GM19397 (cell line): ENCODE results near the gene EDAR.

Source experiments
- ATAC-seq: cut with Tn5 transposase; IDR thresholded peaks from one replicate; pipeline ENCODE4 v1.9.1; 2021; ENCODE audit warnings: mild to moderate bottlenecking, moderate library complexity; ENCODE audit not compliant: unreplicated experiment

EDAR gene

DNA sequence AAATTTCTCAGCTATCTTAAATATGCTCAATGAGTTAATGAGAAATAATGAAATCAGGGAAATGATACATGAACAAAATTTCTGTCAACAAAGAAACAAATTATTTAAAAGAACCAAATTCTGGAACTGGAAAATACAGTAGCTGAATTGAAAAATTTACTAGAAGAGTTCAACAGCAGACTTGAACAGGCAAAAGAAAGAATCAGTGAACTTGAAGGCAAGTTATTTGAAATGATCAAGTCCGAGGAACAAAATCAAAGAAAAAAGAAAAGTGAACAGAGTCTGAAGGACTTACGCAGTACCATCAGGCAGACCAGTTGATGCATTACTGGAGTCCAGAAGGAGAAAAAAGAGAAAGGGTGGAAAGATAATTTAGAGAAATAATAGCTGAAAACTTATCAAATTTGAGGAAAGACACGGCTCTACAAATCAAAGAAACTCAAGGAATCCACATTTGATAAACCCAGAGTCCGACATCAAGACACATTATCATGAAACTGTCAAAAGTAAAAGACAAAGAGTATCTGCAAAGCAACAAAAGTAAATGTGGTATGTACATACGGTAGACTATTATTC is 118.9 kb downstream of the EDAR start:
- no peak for ATAC-seq

DNA sequence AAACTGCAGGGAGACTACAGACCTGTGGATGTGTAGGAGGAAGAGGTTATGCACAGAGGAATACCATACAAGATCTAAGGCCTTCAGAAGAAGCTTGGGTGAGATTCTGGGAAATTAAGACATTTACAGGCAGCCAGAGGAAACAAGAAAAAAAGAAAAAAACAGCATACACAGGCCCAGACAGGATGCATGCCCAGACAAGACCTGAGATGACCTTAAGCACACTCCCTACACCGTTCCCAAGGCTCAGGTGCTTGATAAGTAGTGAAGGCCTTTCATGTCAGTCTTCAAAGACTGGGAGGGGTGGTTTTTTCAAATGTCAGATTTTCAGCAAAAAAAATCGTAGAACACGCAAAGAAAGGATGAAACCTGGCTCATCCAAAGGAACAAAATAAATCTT is 119.5 kb downstream of the EDAR start:
- ATAC-seq: no peak

DNA sequence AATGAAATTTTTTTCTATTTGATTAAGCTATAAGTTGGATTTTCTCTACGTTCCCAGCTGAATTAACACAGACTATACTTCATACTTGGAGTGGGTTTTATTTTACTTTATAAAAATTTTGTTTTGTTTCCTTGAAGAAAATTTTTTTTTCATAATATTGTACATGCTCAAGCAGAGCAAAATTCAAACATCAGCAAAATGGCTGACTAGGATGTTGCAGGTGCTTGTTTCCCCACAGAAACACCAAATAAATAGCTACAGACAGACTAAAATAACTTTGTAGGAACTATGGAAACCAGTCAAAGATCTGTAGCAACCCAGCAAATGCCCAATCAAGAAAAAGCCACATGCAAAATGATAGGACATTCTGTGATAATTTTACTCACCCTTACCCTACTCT is 120.1 kb downstream of the EDAR start:
- ATAC-seq: no peak

DNA sequence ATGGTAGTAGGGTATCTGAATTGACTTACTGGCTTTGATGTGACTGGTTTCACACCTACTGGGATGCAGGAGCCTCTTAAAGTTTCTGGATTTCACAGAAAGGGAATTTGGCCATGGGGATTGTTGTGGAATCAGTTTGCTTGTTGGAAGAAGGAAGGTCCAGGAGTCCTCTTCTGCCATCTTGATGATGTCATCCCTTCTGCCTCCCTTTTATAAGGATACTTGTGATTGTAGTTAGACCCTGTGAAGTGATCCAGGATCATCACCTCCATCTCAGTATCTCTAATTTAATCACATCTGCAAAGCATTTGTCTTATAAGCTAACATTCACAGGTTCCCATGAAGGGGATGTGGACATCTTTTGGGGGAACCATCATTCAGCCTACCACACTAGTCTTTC is 123.0 kb downstream of the EDAR start:
- ATAC-seq: no peak

DNA sequence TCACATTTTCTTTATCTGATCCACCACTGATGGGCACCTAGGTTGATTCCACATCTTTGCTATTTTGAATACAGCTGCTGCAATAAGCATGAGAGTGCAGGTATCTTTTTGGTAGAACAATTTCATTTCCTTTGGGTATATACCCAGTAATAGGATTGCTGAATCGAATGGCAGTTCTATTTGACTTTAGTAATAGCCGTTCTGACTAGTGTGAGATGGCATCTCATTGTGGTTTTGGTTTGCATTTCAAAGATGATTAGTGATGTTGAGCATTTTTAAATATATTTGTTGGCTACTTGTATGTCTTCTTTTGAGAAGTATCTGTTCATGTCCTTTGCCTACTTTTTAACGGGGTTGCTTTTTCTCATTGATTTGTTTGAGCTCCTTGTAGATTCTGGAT is 130.1 kb downstream of the EDAR start:
- no peak for ATAC-seq

DNA sequence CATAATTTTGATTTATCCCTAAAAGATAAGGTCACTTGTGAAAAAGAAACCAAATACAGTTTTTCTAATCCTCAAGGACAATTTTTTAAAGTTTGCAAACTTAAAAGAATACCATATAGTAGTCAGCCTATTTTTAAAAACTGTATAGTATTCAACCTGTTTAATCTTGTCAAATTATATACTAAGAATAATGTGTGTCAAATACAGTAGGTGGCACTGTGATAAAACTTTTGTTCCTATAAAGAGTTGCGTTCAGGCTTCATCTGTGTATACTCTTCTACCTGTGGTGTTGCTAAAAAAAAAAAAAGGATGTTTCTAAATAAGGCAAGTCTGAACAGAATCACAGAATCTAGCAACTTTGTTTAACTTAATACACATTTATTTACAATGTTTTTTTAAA is 133.8 kb downstream of the EDAR start:
- no peak for ATAC-seq

DNA sequence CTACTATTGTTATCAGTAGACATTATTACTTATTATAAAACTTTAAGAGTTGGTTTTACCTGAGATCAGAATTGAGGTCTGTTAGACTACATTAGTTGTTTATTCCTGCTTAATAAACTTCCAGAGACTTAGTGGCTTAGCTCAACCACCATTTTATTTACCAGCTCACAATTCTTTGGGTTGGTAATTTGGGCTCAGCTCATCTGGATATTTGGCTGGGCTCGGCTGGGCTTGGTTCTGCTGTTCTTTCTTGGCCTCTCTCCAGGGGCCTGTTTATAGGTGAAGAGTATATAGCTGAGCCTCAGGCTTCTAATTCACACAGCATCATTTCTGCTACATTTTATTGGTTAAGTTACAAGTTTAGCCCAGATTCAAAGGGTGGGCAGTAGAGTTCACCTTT is 134.5 kb downstream of the EDAR start:
- no peak for ATAC-seq

DNA sequence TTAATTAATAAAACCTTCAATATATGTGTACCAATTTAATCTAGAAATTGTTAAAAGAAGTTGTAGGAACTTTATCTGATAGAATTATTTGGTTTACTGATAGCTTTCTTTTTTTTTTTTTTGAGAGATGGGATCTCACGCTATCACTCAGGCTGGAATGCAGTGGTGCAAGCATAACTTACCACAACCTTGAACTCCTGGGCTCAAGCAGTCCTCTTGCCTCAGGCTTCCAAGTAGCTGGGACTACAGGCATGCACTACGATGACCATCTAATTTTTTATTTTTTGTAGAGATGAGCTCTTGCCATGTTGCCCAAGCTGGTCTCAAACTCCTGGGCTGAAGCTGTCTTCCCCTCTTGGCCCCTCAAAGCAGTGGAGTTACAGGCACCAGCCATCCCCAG is 135.6 kb downstream of the EDAR start:
- ATAC-seq: no peak

DNA sequence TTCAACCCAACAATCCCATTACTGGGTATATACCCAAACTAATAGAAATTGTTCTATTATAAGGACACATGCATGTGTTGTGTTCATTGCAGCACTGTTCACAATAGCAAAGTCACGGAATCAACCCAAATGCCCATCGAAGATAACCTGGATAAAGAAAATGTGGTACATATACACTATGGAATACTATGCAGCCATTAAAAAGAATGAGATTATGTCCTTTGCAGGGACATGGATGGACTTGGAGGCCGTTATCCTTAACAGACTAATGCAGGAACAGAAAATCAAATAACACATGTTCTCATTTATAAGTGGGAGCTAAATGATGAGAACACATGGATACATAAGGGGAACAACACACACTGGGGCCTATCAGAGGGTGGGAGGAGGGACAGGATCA is 136.6 kb downstream of the EDAR start:
- no peak for ATAC-seq

DNA sequence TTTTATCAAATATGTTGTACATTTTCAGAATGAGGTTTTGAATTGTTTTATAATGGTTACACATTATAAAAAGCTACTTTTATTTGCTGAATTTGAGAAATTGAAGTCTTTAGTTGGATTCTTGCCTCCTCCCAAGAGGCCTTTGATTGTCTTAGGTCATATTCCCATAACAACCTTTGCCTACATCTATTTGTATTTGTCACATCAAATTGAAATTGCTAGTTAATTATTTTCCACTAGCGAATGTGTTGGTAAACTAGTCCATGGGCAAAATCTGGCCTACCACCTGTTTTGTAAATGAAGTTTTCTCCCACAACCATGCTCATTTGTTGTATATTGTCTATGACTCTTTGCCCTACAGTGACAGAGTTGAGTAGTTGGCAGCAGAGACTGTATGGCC is 142.0 kb downstream of the EDAR start:
- ATAC-seq: no peak

DNA sequence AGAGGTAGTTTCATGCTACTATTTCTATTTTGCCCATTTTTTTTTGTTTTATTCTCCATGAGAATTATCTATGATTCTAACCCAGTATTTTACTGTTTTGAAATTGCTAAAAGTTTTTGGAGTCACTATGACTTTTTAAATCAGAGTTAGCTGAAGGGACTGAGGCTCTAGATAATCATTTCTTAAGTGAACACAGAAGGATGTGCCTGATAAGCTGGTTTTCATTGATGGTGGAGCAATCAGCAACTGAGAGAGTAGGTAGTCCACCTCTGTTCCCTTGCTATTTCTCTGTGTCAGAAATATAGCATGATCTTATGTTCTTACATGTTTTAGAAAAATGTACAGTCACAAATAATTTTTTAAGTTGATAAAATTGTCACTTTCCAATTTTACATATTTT is 143.1 kb downstream of the EDAR start:
- no peak for ATAC-seq
